ENCODE data around the gene ABCC6. TPM values are rescaled to one million over a fixed set of nuclear protein-coding genes. Genes with fewer than 3 reads are reported as not detected.

Gene ABCC6
- total RNA-seq, 2 donors from 2014 or later = 0.41 to 1.5 TPM

DNA sequence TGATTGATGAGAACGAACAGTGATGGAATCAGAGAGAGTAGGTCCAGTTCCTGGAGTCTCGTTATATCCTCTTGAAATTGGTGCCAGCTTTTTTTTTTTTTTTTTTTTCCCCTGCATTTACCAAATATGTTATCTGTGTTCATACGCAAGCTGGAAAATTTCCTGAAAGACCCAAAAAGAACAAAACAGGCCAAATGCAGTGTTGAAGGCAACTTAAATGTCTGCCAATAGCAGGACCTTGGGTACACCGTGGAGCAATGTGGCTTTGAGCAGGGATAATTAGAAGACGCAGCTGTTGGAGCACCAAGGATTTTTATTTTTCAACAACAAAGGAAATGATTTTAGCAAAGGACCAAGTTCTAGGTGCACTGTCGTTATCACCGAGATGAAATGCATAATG, 105.0 kb downstream of the ABCC6 start:
- Histone ChIP-seq H3K9me3 (peaks cover 5% of the 10 kb centered on the region), H3K36me3 (peaks cover 64% of the 10 kb centered on the region), H3K4me1 (ENCODE audit: control insufficient read depth in 1 of 2, low read depth in 2 of 2) (peaks cover 3 to 10% of the 10 kb centered on the region in 2 donors), H3K4me3 (no peak overlapping the region), H3K27ac (no peak overlapping the region), H3K27me3 (replicated peaks; ENCODE audit: insufficient read depth) (no peaks in the 10 kb centered on the region)
- TF ChIP-seq, protein P1, sequence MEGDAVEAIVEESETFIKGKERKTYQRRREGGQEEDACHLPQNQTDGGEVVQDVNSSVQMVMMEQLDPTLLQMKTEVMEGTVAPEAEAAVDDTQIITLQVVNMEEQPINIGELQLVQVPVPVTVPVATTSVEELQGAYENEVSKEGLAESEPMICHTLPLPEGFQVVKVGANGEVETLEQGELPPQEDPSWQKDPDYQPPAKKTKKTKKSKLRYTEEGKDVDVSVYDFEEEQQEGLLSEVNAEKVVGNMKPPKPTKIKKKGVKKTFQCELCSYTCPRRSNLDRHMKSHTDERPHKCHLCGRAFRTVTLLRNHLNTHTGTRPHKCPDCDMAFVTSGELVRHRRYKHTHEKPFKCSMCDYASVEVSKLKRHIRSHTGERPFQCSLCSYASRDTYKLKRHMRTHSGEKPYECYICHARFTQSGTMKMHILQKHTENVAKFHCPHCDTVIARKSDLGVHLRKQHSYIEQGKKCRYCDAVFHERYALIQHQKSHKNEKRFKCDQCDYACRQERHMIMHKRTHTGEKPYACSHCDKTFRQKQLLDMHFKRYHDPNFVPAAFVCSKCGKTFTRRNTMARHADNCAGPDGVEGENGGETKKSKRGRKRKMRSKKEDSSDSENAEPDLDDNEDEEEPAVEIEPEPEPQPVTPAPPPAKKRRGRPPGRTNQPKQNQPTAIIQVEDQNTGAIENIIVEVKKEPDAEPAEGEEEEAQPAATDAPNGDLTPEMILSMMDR (IDR thresholded peaks at IDR 0.05) = no peak
- ATAC-seq (ENCODE audit: insufficient number of reproducible peaks, low FRiP score, low read depth) (no peak), DNase-seq (ENCODE audit: low spot score) (no peak)

DNA sequence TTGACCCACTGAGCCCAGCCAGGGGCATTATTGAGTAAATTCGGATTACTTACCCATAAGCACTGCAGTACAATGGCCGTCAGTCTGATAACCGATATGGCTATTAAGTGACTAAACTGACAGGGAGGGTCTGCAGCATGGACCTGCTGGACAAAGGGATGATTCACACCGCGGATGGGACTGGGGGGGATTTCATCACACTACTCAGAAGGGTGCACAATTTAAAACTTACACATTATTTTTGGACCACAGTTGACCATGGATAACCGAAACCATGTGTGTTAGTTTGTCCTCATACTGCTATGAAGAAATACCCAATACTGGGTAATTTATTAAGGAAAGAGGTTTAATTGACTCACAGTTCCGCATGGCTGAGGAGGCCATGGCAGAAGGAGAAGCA, 106.5 kb downstream of the ABCC6 start:
- H3K4me3 ChIP-seq = no peak overlapping the region
- ATAC-seq (ENCODE audit: insufficient number of reproducible peaks, low FRiP score, low read depth) (no peak), DNase-seq (ENCODE audit: low spot score) (no peak)
- H3K36me3 ChIP-seq = peaks cover 72% of the 10 kb centered on the region
- TF ChIP-seq, protein P1 (IDR thresholded peaks at IDR 0.05) = no peak
- H3K27ac ChIP-seq = no peak overlapping the region
- H3K27me3 ChIP-seq (replicated peaks; ENCODE audit: insufficient read depth) = no peaks in the 10 kb centered on the region
- H3K9me3 ChIP-seq = peaks cover 5% of the 10 kb centered on the region
- peaks cover 3 to 10% of the 10 kb centered on the region in 2 donors for H3K4me1 ChIP-seq (ENCODE audit: control insufficient read depth in 1 of 2, low read depth in 2 of 2)

DNA sequence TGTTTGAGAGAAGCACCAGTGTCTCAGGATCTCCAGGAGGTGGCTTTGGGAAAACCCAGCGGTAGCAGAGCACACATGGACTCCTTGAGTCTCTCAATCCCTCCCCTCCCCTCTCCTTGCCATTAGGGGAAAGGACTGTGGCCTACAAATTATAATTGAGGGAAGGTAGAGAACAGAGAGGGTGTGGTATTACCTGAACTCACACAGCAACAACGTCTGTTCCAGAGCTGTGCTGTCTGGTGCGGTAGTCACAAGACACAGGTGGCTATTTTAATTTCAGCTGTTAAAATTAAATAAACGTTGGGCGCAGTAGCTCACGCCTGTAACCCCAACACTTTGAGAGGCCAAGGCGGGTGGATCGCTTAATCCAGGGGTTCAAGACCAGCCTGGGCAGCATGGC, 110.2 kb downstream of the ABCC6 start:
- ATAC-seq (ENCODE audit: insufficient number of reproducible peaks, low FRiP score, low read depth) (no peak), DNase-seq (ENCODE audit: low spot score) (no peak)
- Histone ChIP-seq H3K4me3 (no peak overlapping the region), H3K27me3 (replicated peaks; ENCODE audit: insufficient read depth) (no peaks in the 10 kb centered on the region), H3K9me3 (no peaks in the 10 kb centered on the region), H3K36me3 (peaks cover 78% of the 10 kb centered on the region), H3K4me1 (ENCODE audit: control insufficient read depth in 1 of 2, low read depth in 2 of 2) (no peaks in the 10 kb centered on the region), H3K27ac (no peak overlapping the region)
- TF ChIP-seq, protein P1 (IDR thresholded peaks at IDR 0.05) = no peak

DNA sequence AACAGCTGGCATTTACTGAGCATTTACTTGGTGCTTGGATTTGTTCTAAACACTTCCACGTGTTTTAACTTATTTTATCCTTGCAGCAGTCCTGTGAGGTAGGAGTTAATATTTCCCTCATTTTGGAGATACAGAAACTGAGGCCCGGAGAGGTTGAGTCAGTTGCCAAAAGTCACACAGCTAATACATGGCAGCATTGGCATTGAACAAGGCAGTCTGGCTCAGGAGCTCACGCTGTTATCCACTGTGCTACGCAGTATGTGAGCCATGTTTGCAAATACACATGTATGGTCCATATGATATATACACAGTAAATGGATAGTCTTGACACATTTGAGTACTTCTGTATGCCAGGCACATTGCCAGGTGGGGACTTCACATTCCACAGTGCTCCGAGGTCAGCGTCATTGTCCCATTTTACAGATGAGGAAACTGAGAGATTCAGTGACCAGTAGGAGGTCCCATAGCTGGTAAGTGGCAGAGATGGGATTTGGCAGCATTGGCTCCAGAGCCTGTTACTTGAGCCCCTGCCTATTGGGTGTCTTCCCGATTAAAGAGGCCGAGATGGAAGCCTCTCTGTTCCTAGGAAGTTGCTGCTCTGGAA, 110.7 kb downstream of the ABCC6 start:
- Histone ChIP-seq H3K27me3 (replicated peaks; ENCODE audit: insufficient read depth) (no peaks in the 10 kb centered on the region), H3K4me1 (ENCODE audit: control insufficient read depth in 1 of 2, low read depth in 2 of 2) (no peaks in the 10 kb centered on the region), H3K27ac (no peak overlapping the region), H3K9me3 (no peaks in the 10 kb centered on the region), H3K4me3 (no peak overlapping the region), H3K36me3 (peaks cover 72% of the 10 kb centered on the region)
- DNase-seq (ENCODE audit: low spot score) (no peak), ATAC-seq (ENCODE audit: insufficient number of reproducible peaks, low FRiP score, low read depth) (no peak)
- TF ChIP-seq, protein P1 (IDR thresholded peaks at IDR 0.05) = no peak

DNA sequence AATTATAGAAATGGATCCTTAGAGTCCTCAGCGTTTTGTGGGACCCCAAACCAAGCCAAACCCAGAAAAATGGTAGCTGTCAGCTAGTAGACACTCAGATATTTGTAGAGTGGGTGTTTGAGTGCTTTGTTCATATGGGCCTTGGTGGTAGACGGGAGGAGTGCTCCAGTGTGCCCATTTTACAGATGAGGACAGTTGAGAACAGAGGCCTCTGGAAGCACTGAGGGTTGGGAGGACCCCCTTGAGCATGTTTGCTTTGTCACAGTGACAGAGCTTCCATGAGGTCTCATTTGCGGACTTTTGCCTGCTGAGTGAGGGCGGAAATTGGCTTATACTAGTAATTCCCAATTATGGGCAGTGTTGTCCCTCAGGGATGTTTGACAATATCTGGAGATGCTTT, 111.7 kb downstream of the ABCC6 start:
- no peaks in the 10 kb centered on the region for H3K27me3 ChIP-seq (replicated peaks; ENCODE audit: insufficient read depth)
- TF ChIP-seq, protein P1 (IDR thresholded peaks at IDR 0.05) = no peak
- no peak overlapping the region for H3K27ac ChIP-seq
- H3K36me3 ChIP-seq = peaks cover 67% of the 10 kb centered on the region
- no peak for DNase-seq (ENCODE audit: low spot score)
- H3K9me3 ChIP-seq = no peaks in the 10 kb centered on the region
- no peaks in the 10 kb centered on the region for H3K4me1 ChIP-seq (ENCODE audit: control insufficient read depth in 1 of 2, low read depth in 2 of 2)
- no peak overlapping the region for H3K4me3 ChIP-seq
- no peak for ATAC-seq (ENCODE audit: insufficient number of reproducible peaks, low FRiP score, low read depth)
